ENCODE data around the gene C20orf204.

DNA sequence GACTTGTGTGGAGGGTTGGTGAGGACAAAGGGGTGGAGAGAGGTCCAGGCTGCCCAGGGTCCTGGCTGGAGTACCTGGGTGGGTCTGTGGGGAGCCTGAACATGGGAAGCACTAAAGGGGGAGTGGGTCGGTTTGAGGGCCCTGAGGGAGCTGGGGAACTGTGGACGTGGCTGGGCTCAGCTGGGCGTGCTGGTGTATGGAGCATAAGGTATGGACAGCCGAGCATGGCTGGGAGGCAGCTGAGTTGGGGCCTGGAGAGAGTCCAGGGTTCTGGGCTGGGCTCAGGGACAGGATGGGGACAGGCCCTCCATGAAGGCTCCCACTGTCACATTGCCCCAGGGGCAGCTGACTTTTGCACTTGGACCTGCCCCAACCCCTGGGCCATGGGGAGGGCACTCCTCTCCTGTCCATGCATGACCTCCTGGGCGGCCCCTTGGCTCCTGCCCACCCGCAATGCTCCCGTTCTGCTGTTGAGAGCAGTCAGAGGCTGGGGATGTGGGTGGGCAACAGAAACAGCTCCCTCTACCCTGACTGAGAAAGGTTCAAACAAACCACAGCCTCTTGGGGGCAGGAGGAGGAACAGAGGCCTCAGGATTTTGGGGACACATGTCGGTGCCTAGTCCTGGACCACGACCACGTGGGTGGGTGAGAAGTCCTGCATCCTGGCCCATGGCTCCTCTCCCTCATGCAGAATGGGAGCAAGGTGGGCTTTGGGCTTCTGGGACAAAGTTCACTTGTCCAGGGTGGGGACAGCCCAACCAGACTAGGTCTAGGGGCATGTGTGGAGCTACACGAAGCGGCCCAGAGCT, 4.5 kb downstream of the C20orf204 start:
- no peak for TF ChIP-seq EZH2phosphoT487 (IDR thresholded peaks at IDR 0.05; ENCODE audit: insufficient read depth, low read depth)
- no peak for TF ChIP-seq EZH2 (IDR thresholded peaks at IDR 0.05; ENCODE audit: insufficient read depth, poor library complexity, severe bottlenecking)
